Tibial nerve (tissue), 4 donors: ENCODE measurements around the gene GPATCH11. TPM values are rescaled to one million over a fixed set of nuclear protein-coding genes. Genes with fewer than 3 reads are reported as not detected.

Source experiments
- DNase-seq, 2 donors: peaks; one replicate each; pipeline ENCODE4 v3.0.0-alpha.2; 2019; ENCODE audit warnings: low spot score in 2 of 2
- H3K27ac ChIP-seq, 4 donors: fragments of 200-600 bp; sonication (generic) in 3 of 4; one replicate each; pipeline ENCODE4 v1.5.1; 2017 to 2019; ENCODE audit warnings: mild to moderate bottlenecking in 1 of 4
- H3K27me3 ChIP-seq, 2 donors: fragments of 200-600 bp; sonication (generic) in 1 of 2; one replicate each; pipeline versions ENCODE4 v1.5.1 to v1.6.0; 2017 to 2019
- H3K36me3 ChIP-seq, 3 donors: fragments of 200-600 bp; sonication (generic); one replicate each; pipeline ENCODE4 v1.5.1; 2018 to 2019
- H3K4me1 ChIP-seq, 4 donors: fragments of 200-600 bp; sonication (generic) in 3 of 4; one replicate each; pipeline ENCODE4 v1.5.1; 2017 to 2019
- H3K4me3 ChIP-seq, 4 donors: fragments of 200-600 bp; sonication (generic) in 3 of 4; one replicate each; pipeline ENCODE4 v1.5.1; 2017 to 2019; ENCODE audit warnings: mild to moderate bottlenecking in 1 of 4, moderate library complexity in 1 of 4
- H3K9me3 ChIP-seq, 4 donors: fragments of 200-600 bp; sonication (generic) in 3 of 4; one replicate each; pipeline ENCODE4 v1.5.1; 2017 to 2019
- EP300 ChIP-seq, 2 donors: sonication (generic); formaldehyde crosslinking; IDR thresholded peaks; one replicate each; pipeline ENCODE4 v1.6.1; 2017; ENCODE audit warnings: antibody characterized with exemption in 2 of 2, mild to moderate bottlenecking in 1 of 2
- POLR2A ChIP-seq, 2 donors: fragments of 450-650 bp; IDR thresholded peaks; one replicate each; pipeline ENCODE4 v1.6.1; 2017; ENCODE audit warnings: antibody characterized with exemption in 2 of 2, mild to moderate bottlenecking in 2 of 2, moderate library complexity in 2 of 2
- WGBS, 2 donors: methylation state at CpG; one replicate each; pipeline ENCODE4 v1.1.5; 2018; 5-methylcytosine and 5-hydroxymethylcytosine counted together
- total RNA-seq, 4 donors: library from RNA; depleted of rRNA; stranded (reverse); fragments of >200 nt; gene quantifications; one replicate each; pipeline ENCODE4 v1.1.0, GENCODE V29; 2016
- TF ChIP-seq, protein P1 (sequence below), 5 experiments: fragments of 200-600 bp in 3 of 5; fragments of 450-650 bp in 2 of 5; sonication (generic) in 3 of 5; IDR thresholded peaks; one replicate each; pipeline ENCODE4 v1.5.1; 2016 to 2019; ENCODE audit warnings: antibody characterized with exemption in 5 of 5, mild to moderate bottlenecking in 3 of 5, moderate library complexity in 2 of 5

The GPATCH11 gene
- total RNA-seq, 4 donors from 2014 or later, result 9.8 to 17.0 (median 11.9) TPM

DNA sequence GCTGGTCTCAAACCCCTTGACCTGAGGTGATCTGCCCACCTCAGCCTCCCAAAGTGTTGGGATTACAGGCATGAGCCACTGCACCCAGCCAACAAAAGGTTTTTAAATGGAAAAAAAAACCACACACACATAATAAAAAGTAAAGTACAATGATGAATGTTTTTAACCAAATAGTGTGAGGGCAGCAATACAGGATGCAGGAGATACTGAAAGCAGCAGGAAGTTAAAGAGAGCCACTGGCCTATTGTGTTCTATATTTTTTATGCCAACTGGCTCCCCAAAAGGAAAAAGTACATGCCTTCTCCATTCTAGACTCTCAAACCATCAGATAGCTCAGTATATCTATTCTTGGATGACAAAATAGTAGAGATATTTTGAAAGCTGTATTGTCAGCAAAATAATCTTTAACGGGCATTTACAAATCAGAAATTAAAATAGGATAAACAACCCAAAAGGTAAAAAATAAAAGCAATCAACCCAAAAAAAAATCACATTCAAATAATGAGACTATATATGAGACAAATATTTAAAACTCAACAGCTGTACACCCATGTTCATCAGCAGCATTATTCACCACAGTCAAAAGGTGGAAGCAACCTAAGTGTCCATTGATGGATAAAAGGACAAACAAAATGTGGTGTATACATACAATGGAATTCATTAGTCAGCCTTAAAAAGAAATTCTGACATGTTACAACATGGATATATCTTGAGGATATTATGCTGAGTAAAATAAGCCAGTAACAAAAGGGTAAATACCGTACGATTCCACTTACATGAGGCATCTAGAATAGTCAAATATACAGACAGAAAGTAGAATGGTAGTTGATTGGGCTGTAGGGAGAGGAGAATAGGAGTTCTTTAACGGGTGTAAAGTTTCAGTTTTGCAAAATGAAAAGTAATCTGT is 26.2 kb downstream of the GPATCH11 start:
- TF ChIP-seq POLR2A (IDR thresholded peaks at IDR 0.05) (no peak), EP300 (IDR thresholded peaks at IDR 0.05) (no peak)
- TF ChIP-seq, protein P1, sequence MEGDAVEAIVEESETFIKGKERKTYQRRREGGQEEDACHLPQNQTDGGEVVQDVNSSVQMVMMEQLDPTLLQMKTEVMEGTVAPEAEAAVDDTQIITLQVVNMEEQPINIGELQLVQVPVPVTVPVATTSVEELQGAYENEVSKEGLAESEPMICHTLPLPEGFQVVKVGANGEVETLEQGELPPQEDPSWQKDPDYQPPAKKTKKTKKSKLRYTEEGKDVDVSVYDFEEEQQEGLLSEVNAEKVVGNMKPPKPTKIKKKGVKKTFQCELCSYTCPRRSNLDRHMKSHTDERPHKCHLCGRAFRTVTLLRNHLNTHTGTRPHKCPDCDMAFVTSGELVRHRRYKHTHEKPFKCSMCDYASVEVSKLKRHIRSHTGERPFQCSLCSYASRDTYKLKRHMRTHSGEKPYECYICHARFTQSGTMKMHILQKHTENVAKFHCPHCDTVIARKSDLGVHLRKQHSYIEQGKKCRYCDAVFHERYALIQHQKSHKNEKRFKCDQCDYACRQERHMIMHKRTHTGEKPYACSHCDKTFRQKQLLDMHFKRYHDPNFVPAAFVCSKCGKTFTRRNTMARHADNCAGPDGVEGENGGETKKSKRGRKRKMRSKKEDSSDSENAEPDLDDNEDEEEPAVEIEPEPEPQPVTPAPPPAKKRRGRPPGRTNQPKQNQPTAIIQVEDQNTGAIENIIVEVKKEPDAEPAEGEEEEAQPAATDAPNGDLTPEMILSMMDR (IDR thresholded peaks at IDR 0.05), result no peak
- Histone ChIP-seq H3K4me1 (no peaks in the 10 kb centered on the region), H3K36me3 (peaks cover 0 to 79% (median 12%) of the 10 kb centered on the region in 3 donors), H3K27ac (no peak overlapping the region), H3K27me3 (no peaks in the 10 kb centered on the region), H3K9me3 (no peaks in the 10 kb centered on the region), H3K4me3 (no peak overlapping the region)
- DNase-seq, result no peak
- 90 to 92% methylated on average over 4 of the region's 4 CpGs for WGBS, 2 donors

- H3K36me3 ChIP-seq, result peaks cover 0 to 79% (median 4%) of the 10 kb centered on the region in 3 donors
- TF ChIP-seq POLR2A (IDR thresholded peaks at IDR 0.05), result no peak
- no peak for TF ChIP-seq EP300 (IDR thresholded peaks at IDR 0.05)
- TF ChIP-seq, protein P1 (IDR thresholded peaks at IDR 0.05), result no peak
- no peaks in the 10 kb centered on the region for H3K9me3 ChIP-seq
- DNase-seq, result no peak
- 94% methylated on average over 2 of the region's 2 CpGs for WGBS, 2 donors
- no peaks in the 10 kb centered on the region for H3K27me3 ChIP-seq
- H3K4me3 ChIP-seq, result no peak overlapping the region
- no peak overlapping the region for H3K27ac ChIP-seq
- no peaks in the 10 kb centered on the region for H3K4me1 ChIP-seq
Measured at GRCh38 chr2:37111958-37112357, 27.6 kb downstream of the GPATCH11 start.

DNA sequence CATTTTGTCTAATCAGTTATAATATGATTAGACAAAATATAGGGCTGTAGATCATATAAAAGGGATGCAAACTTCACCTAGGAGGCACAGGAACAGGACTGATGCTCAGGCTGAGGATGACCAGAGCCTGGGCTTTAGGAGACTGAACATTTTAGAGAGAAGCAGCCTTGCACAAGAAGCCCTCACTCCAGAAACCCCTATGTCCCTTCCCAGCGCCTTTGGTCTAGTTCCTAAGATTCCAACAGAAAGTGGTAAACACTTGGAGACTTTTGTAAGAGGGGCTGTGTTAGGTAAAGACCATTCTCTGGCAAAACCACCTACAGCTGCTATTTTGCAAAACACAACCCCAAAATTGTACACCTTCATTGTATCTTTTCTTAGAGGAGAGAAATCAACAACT is 33.2 kb downstream of the GPATCH11 start:
- H3K36me3 ChIP-seq, result peaks cover 0 to 89% (median 0%) of the 10 kb centered on the region in 3 donors
- 89 to 100% methylated on average over 1 of the region's 1 CpG for WGBS, 2 donors
- H3K4me1 ChIP-seq, result no peaks in the 10 kb centered on the region
- TF ChIP-seq POLR2A (IDR thresholded peaks at IDR 0.05), result no peak
- TF ChIP-seq EP300 (IDR thresholded peaks at IDR 0.05), result no peak
- TF ChIP-seq, protein P1 (IDR thresholded peaks at IDR 0.05), result no peak
- H3K27me3 ChIP-seq, result no peaks in the 10 kb centered on the region
- no peaks in the 10 kb centered on the region for H3K9me3 ChIP-seq
- no peak for DNase-seq
- H3K27ac ChIP-seq, result no peak overlapping the region
- no peak overlapping the region for H3K4me3 ChIP-seq

DNA sequence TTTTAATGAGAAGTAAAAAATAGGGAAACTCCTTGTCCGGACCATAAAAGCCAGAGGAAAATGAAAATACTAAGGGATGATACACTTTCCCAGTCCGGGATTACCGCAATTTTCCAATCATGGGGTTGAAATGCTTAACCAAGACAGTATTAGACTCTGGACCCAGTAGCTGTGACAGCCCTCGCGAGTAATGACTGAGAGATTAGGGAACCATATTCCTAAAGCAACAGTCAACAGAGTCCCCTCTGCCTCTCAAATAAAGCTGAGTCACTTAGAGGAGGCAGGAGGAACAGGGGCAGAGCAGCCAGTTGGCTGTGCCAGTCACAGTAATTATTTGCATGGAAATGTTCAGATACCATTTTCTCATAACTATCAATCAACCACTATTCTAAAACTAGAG is 34.8 kb downstream of the GPATCH11 start:
- peaks cover 0 to 94% (median 0%) of the 10 kb centered on the region in 3 donors for H3K36me3 ChIP-seq
- 94 to 99% methylated on average over 5 of the region's 5 CpGs for WGBS, 2 donors
- no peaks in the 10 kb centered on the region for H3K4me1 ChIP-seq
- TF ChIP-seq EP300 (IDR thresholded peaks at IDR 0.05) (no peak), POLR2A (IDR thresholded peaks at IDR 0.05) (no peak)
- TF ChIP-seq, protein P1 (IDR thresholded peaks at IDR 0.05), result no peak
- no peak for DNase-seq
- H3K9me3 ChIP-seq, result no peaks in the 10 kb centered on the region
- H3K27ac ChIP-seq, result no peak overlapping the region
- H3K27me3 ChIP-seq, result no peaks in the 10 kb centered on the region
- H3K4me3 ChIP-seq, result no peak overlapping the region

- Histone ChIP-seq H3K4me3 (no peak overlapping the region), H3K9me3 (no peaks in the 10 kb centered on the region), H3K27me3 (no peaks in the 10 kb centered on the region), H3K36me3 (peaks cover 0 to 90% (median 0%) of the 10 kb centered on the region in 3 donors), H3K4me1 (no peaks in the 10 kb centered on the region), H3K27ac (no peak overlapping the region)
- 96 to 100% methylated on average over 2 of the region's 2 CpGs for WGBS, 2 donors
- no peak for TF ChIP-seq POLR2A (IDR thresholded peaks at IDR 0.05)
- TF ChIP-seq, protein P1 (IDR thresholded peaks at IDR 0.05), result no peak
- TF ChIP-seq EP300 (IDR thresholded peaks at IDR 0.05), result no peak
- DNase-seq, result no peak
Measured at GRCh38 chr2:37125416-37125815, 41.1 kb downstream of the GPATCH11 start.
